Mesenchymal stem cell (in vitro differentiated cells and primary cell): Measurements from ENCODE around the gene ZNF226. TPM values are rescaled to one million over a fixed set of nuclear protein-coding genes. Genes with fewer than 3 reads are reported as not detected.
A peak's percentile ranks its signal among the peaks of the same experiment; 100 is the strongest.
"Not testable (repeated sequence)": the region's sequence is repeated elsewhere in the genome, so short reads cannot be mapped to it uniquely, and the experiment has no call there.

Experiments used
- DNase-seq: peaks from one replicate; pipeline ENCODE4 v3.0.0-alpha.2; 2013
- H2AFZ ChIP-seq: one replicate; pipeline ENCODE4 v1.6.1; 2013; ENCODE audit warnings: low read depth, mild to moderate bottlenecking, control low read depth, inconsistent platforms, low read length, moderate library complexity
- H2AK5ac ChIP-seq: 2 replicates; pipeline ENCODE4 v1.6.1; 2013; ENCODE audit warnings: low read length, moderate library complexity, mild to moderate bottlenecking, inconsistent platforms; ENCODE audit not compliant: severe bottlenecking
- H2BK120ac ChIP-seq: one replicate; pipeline ENCODE4 v1.6.1; 2013; ENCODE audit warnings: low read depth, mild to moderate bottlenecking, inconsistent platforms, low read length, moderate library complexity
- H2BK12ac ChIP-seq, 2 experiments: one replicate each; pipeline ENCODE4 v1.6.1; 2013; ENCODE audit warnings: inconsistent platforms in 2 of 2, low read length in 2 of 2, mild to moderate bottlenecking in 2 of 2, moderate library complexity in 2 of 2, control low read depth in 1 of 2
- H2BK15ac ChIP-seq: one replicate; pipeline ENCODE4 v1.6.1; 2013; ENCODE audit warnings: mild to moderate bottlenecking, low read depth, inconsistent platforms; ENCODE audit not compliant: poor library complexity, severe bottlenecking
- H2BK5ac ChIP-seq: 2 replicates; pipeline ENCODE4 v1.6.1; 2013; ENCODE audit warnings: low read depth, mild to moderate bottlenecking, low read length, control low read depth, inconsistent platforms; ENCODE audit not compliant: poor library complexity, severe bottlenecking
- H3K14ac ChIP-seq, 2 experiments: one replicate each; pipeline ENCODE4 v1.6.1; 2013; ENCODE audit warnings: inconsistent platforms in 2 of 2, low read length in 2 of 2, control low read depth in 1 of 2, mild to moderate bottlenecking in 1 of 2, moderate library complexity in 1 of 2
- H3K18ac ChIP-seq, 2 experiments: one replicate each; pipeline ENCODE4 v1.6.1; 2013; ENCODE audit warnings: inconsistent platforms in 2 of 2, low read length in 2 of 2, control low read depth in 1 of 2, low read depth in 1 of 2, mild to moderate bottlenecking in 1 of 2
- H3K23ac ChIP-seq, 2 experiments: one replicate each; pipeline ENCODE4 v1.6.1; 2013; ENCODE audit warnings: inconsistent platforms in 2 of 2, low read length in 2 of 2, mild to moderate bottlenecking in 2 of 2, moderate library complexity in 2 of 2, control low read depth in 1 of 2
- H3K27ac ChIP-seq: 2 replicates; pipeline ENCODE4 v1.5.1; 2013; ENCODE audit warnings: mild to moderate bottlenecking, moderate library complexity, low read length, control low read depth, inconsistent platforms; ENCODE audit not compliant: poor library complexity, severe bottlenecking
- H3K27me3 ChIP-seq, 2 experiments: 2 replicates each; pipeline versions ENCODE4 v1.6.1 to v1.7.0; 2013; ENCODE audit warnings: low read length in 2 of 2, mild to moderate bottlenecking in 2 of 2, moderate library complexity in 2 of 2, control low read depth in 1 of 2, inconsistent platforms in 1 of 2; ENCODE audit not compliant: control insufficient read depth in 1 of 2, insufficient read depth in 1 of 2
- H3K36me3 ChIP-seq, 2 experiments: 2 replicates each; pipeline versions ENCODE4 v1.6.1 to v1.7.0; 2013; ENCODE audit warnings: low read length in 2 of 2, control low read depth in 1 of 2, inconsistent platforms in 1 of 2, low read depth in 1 of 2, mild to moderate bottlenecking in 1 of 2; ENCODE audit not compliant: insufficient read depth in 2 of 2, control insufficient read depth in 1 of 2
- H3K4ac ChIP-seq, 2 experiments: one replicate each; pipeline ENCODE4 v1.6.1; 2013; ENCODE audit warnings: inconsistent platforms in 2 of 2, low read length in 2 of 2, mild to moderate bottlenecking in 2 of 2, moderate library complexity in 2 of 2, control low read depth in 1 of 2, low read depth in 1 of 2
- H3K4me1 ChIP-seq: 2 replicates; pipeline ENCODE4 v1.6.1; 2013; ENCODE audit warnings: low read depth, low read length, control low read depth; ENCODE audit not compliant: control insufficient read depth, insufficient read depth
- H3K4me2 ChIP-seq: 2 replicates; pipeline ENCODE4 v1.6.1; 2013; ENCODE audit warnings: low read length, mild to moderate bottlenecking, inconsistent platforms; ENCODE audit not compliant: poor library complexity, severe bottlenecking
- H3K4me3 ChIP-seq, 2 experiments: 2 replicates each; pipeline versions ENCODE4 v1.5.1 to v1.7.0; 2013; ENCODE audit warnings: low read length in 2 of 2, mild to moderate bottlenecking in 2 of 2, control low read depth in 1 of 2, low read depth in 1 of 2; ENCODE audit not compliant: insufficient read depth in 1 of 2
- H3K79me1 ChIP-seq: replicated peaks from 2 replicates; pipeline ENCODE4 v1.6.1; 2013; ENCODE audit warnings: mild to moderate bottlenecking, control low read depth, low read length, inconsistent platforms; ENCODE audit not compliant: poor library complexity, severe bottlenecking
- H3K9ac ChIP-seq: 2 replicates; pipeline ENCODE4 v1.7.0; 2013; ENCODE audit warnings: mild to moderate bottlenecking, low read length, moderate library complexity
- H3K9me3 ChIP-seq: 2 replicates; pipeline ENCODE4 v1.7.0; 2013; ENCODE audit warnings: mild to moderate bottlenecking, low read length; ENCODE audit not compliant: control insufficient read depth
- H4K8ac ChIP-seq: one replicate; pipeline ENCODE4 v1.6.1; 2013; ENCODE audit warnings: inconsistent platforms, mild to moderate bottlenecking, low read length, moderate library complexity
- H4K91ac ChIP-seq: one replicate; pipeline ENCODE4 v1.6.1; 2013; ENCODE audit warnings: mild to moderate bottlenecking, low read length, inconsistent platforms
- WGBS: methylation state at CpG from one replicate; pipeline ENCODE4 v1.1.7; 2013; ENCODE audit warnings: mixed read lengths; 5-methylcytosine and 5-hydroxymethylcytosine counted together
- polyA plus RNA-seq, 2 experiments: library from polyadenylated mRNA; stranded (reverse); fragments of 200-250 nt; gene quantifications; one replicate each; pipeline ENCODE4 v1.2.3, GENCODE V29; 2013

ZNF226 gene
- 28.1 TPM for polyA plus RNA-seq (2013, experiment 1 of 2)
- polyA plus RNA-seq (2013, experiment 2 of 2), result 31.4 TPM

DNA sequence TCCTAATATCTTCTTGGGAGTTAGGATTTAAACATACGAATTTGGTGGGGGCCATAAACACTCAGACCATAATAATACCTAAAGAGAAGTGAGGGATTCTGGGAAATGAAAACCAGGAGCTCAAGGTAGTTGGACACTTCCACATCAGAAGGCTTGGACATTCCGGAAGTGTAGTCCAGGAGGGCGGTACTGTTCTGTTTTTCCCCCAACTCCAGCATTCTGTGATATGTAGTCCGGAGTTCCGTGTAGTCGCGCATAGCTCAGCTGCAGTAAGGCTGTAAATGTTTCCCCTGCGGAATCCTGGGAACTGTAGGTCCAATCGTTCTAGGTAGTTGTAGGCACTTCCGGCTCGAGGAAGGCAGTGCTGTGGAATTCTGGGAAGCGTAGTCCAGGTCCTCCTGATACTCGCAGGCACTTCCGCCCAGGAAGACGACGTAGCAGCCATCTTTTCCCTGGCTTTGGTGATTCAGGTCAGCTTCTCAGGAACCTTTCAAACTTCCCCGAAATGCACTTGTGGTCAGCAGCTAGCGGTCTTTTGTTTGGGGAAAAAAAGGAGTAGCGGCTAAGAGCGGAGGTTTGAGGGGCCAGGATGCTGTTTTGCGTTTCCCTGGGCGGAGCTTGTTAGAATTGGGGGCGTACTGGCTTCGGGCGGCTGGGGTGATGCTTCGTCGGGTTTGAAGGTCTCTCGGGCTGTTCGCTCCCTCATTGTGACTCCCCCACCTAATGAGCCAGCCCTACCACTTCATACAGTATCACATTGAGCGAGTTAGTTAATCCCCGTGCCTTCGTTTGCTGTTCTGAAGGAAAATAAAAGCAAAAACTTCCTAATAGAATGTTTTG, at the start of gene ZNF226:
Gene ZNF226 (plus strand): TSS at position 428 of the 840 bp plus-strand sequence. CDS start 4,981 bp downstream, outside the sequence.
- no peaks in the 10 kb centered on the region for H3K27me3 ChIP-seq
- peak within 1 kb of the TSS; percentile 98 for H2BK15ac ChIP-seq
- H3K18ac ChIP-seq, result peak within 1 kb of the TSS; percentile 70 to 95
- H4K8ac ChIP-seq, result peak within 1 kb of the TSS; percentile 99
- H3K14ac ChIP-seq, result no peak within 1 kb of the TSS
- H3K79me1 ChIP-seq, result peaks cover 18% of the 10 kb centered on the region
- peak within 1 kb of the TSS; percentile 95 for H3K27ac ChIP-seq
- no peak within 1 kb of the TSS for H3K23ac ChIP-seq
- peak within 1 kb of the TSS; percentile 46 for H2AFZ ChIP-seq
- peaks cover 17 to 36% of the 10 kb centered on the region in 2 experiments for H3K36me3 ChIP-seq
- DNase-seq, result peak; percentile 99
- 1% methylated on average over 22 of the region's 32 CpGs for WGBS
- H3K4me3 ChIP-seq, result peak within 1 kb of the TSS; percentile 68 to 89
- H3K9ac ChIP-seq, result peak within 1 kb of the TSS; percentile 96
- peak within 1 kb of the TSS; percentile 56 for H2BK120ac ChIP-seq
- no peak within 1 kb of the TSS for H2BK5ac ChIP-seq
- H3K4me2 ChIP-seq, result peak within 1 kb of the TSS; percentile 58
- H4K91ac ChIP-seq, result no peak within 1 kb of the TSS
- H2BK12ac ChIP-seq, result no peak within 1 kb of the TSS
- H2AK5ac ChIP-seq, result no peak within 1 kb of the TSS
- H3K4ac ChIP-seq, result peak within 1 kb of the TSS; percentile 32 to 80
- peaks cover 1% of the 10 kb centered on the region for H3K4me1 ChIP-seq
- peaks cover 30% of the 10 kb centered on the region for H3K9me3 ChIP-seq

DNA sequence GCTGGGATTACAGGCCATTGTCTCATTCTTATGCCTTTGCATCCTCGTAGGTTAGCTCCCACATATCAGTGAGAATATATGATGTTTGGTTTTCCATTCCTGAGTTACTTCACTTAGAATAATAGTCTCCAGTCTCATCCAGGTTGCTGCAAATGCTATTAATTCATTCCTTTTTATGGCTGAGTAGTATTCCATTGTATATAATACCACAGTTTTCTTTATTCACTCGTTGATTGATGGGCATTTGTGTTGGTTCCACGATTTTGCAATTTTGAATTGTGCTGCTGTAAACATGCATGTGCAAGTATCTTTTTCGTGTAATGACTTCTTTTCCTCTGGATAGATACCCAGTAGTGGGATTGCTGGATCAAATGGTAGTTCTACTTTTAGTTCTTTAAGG, 43.7 kb upstream of the ZNF226 start:
- H2BK120ac ChIP-seq, H2AFZ ChIP-seq, H2AK5ac ChIP-seq, H4K8ac ChIP-seq, H3K4me1 ChIP-seq, H4K91ac ChIP-seq, H2BK15ac ChIP-seq, H3K18ac ChIP-seq, H3K4ac ChIP-seq, H3K14ac ChIP-seq, DNase-seq, H3K27ac ChIP-seq, H3K27me3 ChIP-seq, H3K4me3 ChIP-seq, H3K23ac ChIP-seq, H3K4me2 ChIP-seq, H2BK12ac ChIP-seq, H2BK5ac ChIP-seq, H3K79me1 ChIP-seq, H3K9ac ChIP-seq: not testable (repeated sequence)
- WGBS, result no CpG with 5 or more reads among the region's 4 CpGs
- Histone ChIP-seq H3K36me3 (peaks cover 14 to 87% of the 10 kb centered on the region in 2 experiments), H3K9me3 (peaks cover 26% of the 10 kb centered on the region)

- no peak overlapping the region for H2AK5ac ChIP-seq
- H3K4me1 ChIP-seq, result no peaks in the 10 kb centered on the region
Measured at GRCh38 chr19:44131955-44132354, 32.9 kb upstream of the ZNF226 start.

More at GRCh38 chr19:44131955-44132354, 32.9 kb upstream of the ZNF226 start:
- Histone ChIP-seq H2BK12ac (no peak overlapping the region), H4K91ac (no peak overlapping the region), H3K27ac (no peak overlapping the region), H4K8ac (no peak overlapping the region), H3K4me3 (peak overlapping the region in 1 of 2 experiments; percentile 3), H3K18ac (no peak overlapping the region), H2BK120ac (no peak overlapping the region), H2AFZ (no peak overlapping the region), H3K23ac (no peak overlapping the region), H2BK15ac (no peak overlapping the region), H3K36me3 (peaks cover 15 to 58% of the 10 kb centered on the region in 2 experiments), H3K27me3 (no peaks in the 10 kb centered on the region), H2BK5ac (no peak overlapping the region), H3K4me2 (no peak overlapping the region), H3K4ac (no peak overlapping the region), H3K14ac (no peak overlapping the region), H3K79me1 (no peaks in the 10 kb centered on the region), H3K9me3 (peaks cover 51% of the 10 kb centered on the region), H3K9ac (no peak overlapping the region)
- WGBS, result 96% methylated on average over 3 of the region's 5 CpGs
- no peak for DNase-seq
